ENCODE results near the gene NID2.
A peak's percentile ranks its signal among the peaks of the same experiment; 100 is the strongest.

Gene NID2

GRCh38 chr14:52052288-52052943 is 16.4 kb downstream of the NID2 start:
- no peak for DNase-seq

DNA sequence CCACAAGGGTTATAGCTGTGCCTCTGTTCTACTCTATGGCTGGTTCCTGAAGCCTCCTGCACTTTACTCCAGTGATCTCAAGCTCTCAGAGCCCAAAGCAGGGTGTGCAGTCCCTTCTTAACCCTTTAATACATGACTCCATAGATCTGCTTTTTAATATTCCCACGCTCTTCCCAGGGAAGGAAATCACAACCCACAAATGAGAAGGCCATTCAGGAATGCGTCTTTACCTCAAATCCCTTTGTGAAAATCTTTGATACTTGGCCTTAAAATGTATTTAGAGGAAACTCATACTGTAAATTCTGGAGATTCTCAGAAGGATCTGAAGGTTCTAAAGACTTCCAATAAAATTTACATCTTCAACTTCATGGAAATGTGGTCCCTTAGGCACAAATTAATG is 17.0 kb downstream of the NID2 start:
- DNase-seq = no peak

- DNase-seq = no peak
Observed at GRCh38 chr14:52051251-52051650, 17.6 kb downstream of the NID2 start.

GRCh38 chr14:52049721-52050588 is 18.9 kb downstream of the NID2 start:
- DNase-seq = no peak

GRCh38 chr14:52049271-52049670 is 19.6 kb downstream of the NID2 start:
- no peak for DNase-seq

DNA sequence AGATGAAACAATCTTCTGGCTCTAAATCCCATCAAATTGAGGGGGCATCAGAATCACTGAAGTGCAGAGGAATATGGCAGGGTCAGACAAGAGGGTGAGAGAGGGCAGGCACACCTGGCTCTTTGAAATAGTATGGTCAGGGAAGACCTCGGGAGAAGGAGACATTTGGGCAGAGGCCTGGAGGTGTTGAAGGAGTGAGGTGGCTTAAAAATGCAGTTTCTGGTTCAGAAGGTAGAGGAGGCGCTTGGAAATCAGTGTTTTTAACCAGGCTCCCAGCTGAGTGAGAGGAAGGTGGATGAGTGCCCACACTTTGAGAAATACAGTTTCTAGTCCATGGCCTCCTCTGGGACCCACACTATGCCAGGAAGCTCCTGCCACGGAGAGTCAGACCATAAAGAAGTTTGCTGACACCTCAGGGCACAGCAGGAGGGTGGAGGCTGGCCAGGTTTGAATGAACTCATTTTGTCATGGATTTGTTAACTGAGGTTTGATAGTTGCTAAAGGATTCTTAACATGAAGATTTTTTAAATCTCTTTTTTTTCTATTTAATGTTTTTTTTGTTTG is 20.1 kb downstream of the NID2 start:
- DNase-seq = no peak

DNA sequence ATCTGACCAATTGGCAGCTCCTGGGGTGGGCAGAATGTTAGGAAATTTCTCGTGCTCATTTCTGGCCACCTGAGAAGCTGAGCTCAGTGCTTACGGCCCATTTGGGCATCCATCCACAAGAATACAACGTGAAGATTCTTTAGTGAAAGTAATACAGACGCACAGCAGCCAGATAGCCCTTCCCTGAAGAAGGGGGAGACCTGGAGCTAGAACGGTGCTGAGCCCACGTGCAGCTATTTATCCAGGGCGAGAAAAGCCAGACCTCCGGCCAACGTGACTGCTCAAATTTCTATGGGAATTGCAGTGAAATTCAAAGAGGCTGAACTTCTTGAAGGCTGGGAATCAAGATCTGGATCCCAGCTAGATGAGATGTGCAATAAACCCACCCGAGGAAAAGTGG is 20.7 kb downstream of the NID2 start:
- no peak for DNase-seq

DNA sequence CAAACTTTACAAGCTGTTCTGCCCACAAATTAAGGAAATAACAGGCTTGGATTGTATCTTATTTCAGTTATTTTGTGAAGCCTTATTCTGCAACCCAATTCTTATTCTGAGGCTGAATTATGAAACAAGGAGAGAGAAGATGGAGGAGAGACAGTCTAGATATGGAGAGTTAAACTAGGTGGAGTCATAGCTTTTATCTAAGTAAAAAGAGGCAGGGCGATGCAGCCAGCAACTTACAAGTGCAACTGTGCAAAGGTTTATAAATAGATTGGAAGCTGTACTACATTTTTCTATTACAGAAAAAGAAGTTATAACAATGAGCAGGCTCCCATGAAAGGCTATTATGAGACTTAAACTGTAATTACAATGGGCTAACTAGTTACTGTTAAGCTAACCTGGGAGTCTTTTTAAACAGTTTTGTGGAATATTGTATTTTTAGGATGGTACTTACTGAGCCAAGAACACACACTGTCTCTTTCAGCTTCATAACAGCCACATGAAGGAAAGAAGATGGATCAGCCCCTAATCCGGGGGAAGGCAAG is 22.4 kb downstream of the NID2 start:
- DNase-seq = no peak

DNA sequence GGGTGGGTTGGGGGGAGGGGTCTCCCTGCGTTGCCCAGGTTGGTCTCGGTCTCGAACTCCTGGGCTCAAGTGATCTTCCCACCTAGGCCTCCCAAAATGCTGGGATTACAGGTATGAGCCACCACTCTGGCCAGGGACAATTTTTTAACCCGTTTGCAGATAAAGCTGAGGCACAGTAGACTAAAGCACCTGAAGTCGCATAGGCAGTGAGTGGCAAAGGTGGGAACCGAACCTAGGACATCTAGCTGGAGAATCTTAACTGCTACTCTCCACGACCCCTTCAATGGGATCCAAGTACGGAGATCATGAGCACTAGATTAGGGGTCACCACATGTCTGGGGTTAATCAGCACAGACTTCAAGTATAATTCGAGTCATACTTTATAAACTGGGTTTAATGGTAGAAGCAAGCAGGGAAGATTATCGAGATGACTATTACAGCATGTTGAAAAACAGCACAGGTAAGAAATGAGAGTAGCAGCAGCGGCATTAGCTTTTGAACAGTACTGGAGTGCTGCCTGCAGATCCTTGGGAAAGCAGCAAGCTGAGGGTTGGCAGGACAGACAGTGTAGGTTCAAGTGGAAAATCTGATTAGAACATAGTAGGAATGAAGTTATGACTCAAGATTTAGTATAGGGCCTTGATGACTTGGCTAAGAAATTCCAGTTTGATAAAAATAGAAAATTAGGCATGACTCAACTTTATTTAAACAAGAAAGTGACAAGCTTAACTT is 23.9 kb downstream of the NID2 start:
- DNase-seq = no peak

- peak; percentile 21 for DNase-seq
Observed at GRCh38 chr14:52043690-52044089, 25.2 kb downstream of the NID2 start.

DNA sequence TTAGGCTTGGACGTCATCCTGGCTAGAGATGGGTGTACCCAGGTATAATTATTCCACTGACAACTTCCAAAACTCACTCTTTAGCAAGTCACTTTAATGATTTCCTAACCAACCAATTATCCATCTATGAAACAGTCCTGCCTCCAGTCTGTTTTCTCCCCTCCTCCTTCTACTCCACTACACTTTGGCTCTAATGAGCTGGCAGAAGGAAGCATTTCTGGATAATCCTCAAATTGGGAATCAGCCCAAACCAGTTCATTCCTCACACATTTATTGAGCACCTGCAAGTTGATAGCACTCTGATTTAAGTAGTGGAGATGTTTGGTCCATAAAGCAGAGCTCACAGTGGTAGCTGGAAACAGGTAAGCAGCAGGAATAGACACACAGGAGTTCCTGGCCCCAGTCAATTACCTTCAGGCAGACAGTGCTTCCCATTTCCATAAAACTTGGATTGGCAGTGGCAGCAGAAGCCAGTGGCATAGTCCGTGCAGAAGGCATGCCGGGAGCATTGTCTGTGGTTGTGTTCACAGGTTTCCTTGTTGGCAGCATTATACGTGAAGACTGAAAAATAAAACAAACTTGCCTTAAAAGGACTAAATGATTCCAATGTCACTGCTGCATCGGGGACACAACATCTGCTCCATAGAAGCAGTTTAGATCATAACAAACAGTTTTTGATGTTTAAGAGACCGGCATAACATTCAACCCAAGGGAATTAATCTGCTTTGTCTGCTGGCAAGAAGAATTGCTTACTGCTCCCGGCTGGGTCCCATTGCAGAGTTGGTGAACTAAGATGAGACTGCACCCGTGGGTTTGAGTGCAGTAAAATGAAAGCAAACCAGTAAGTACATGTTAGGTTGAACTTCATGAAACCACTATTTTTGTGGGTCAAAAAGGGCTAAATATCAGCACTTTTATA is 26.2 kb downstream of the NID2 start:
- DNase-seq = no peak

- no peak for DNase-seq
Observed at GRCh38 chr14:52040598-52040997, 28.3 kb downstream of the NID2 start.

DNA sequence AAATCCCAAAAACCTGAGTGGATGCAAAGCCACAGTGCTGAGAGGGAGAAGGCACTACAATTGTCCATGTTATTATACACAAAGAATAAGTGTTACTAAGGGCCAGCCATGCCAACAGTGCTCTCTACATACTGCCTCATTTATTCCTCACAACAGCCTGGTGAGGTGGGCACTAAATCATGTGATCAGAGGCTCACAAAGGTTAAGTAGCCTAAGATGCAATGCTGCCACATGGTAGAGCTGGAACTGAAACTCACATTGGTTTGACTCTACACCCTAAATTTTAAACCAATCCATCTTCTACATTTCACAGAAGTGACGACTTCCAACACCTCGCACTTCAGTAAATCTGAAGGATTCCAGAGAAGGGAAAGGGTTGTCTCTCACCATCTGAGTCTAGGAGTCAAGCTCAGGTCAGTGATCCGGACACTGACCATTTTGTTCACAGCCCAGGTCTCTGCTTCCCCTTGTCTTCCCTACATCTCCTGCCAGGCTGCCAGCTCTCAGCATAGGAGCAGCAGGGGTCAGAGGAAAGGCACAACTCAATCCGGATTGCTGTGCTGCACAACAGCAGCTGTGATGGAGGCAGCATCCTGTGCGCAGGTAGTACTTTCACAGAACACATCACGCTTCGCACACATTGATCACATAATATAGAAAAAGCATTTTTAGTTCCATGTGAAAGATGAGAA is 29.6 kb downstream of the NID2 start:
- no peak for DNase-seq

GRCh38 chr14:52033101-52033642 is 35.7 kb downstream of the NID2 start:
- DNase-seq = no peak

- DNase-seq = no peak
Observed at GRCh38 chr14:52032204-52032801, 36.6 kb downstream of the NID2 start.

- no peak for DNase-seq
Observed at GRCh38 chr14:52031781-52032180, 37.1 kb downstream of the NID2 start.

DNA sequence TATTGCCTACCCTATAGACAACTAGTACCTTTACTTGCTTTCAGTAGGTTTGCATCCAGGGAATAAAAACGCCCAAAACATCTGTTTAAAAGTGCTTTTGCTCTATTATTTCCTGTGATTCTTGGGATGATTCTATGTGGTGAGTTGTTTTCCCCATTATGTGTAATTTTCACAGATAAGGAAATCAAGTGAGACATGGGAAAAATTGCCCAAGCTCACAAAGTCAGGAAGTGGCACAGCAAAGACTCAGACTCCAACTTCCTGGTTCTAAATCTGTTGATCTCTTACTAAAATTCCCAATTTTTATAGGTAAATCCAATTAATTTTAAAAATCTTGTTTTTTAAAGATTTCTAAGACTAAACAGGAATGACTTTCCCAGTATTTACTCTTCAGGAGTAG is 39.0 kb downstream of the NID2 start:
- no peak for DNase-seq

GRCh38 chr14:52026901-52027300 is 42.0 kb downstream of the NID2 start:
- DNase-seq = no peak

GRCh38 chr14:52026017-52026660 is 42.7 kb downstream of the NID2 start:
- DNase-seq = no peak

DNA sequence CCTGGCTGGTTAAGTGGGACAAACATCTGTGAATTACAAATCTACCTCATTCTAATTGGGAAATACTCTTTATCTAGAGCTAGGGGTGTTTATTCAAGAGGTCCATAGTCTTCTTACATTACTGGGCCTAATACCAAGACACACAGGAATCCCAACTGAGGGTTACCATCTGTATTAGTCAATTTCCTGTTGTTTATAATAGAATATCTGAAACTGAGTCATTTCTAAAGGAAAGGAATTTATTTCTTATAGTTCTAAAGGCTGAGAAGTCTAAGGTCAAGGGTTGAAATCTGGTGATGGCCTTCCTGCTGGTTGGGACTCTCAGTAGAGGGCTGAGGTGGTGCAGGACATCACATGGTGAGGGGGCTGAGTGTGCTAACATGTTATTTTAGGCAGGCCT is 43.5 kb downstream of the NID2 start:
- no peak for DNase-seq
